Endothelial cell of umbilical vein (primary cell): Measurements from ENCODE around the gene TOGARAM2. TPM values are rescaled to one million over a fixed set of nuclear protein-coding genes. Genes with fewer than 3 reads are reported as not detected.

ENCODE experiments used
- BruUV-seq: library from RNA; stranded (reverse); fragments of 400-500 nt; replicated peaks from 2 replicates; lab custom pipeline; 2021; lab: Mats Ljungman, UMichigan
- CTCF ChIA-PET: fragments of 300-600, 350-600 bp; sonication (Branson Sonifier 250); formaldehyde crosslinking; loops from one replicate; lab custom pipeline; 2021; ENCODE audit warnings: antibody characterized with exemption, inconsistent platforms; lab: Charles Lee
- POLR2A ChIA-PET: fragments of 300-600, 350-600 bp; sonication (Branson Sonifier 250); formaldehyde crosslinking; loops from one replicate; lab custom pipeline; 2021; ENCODE audit warnings: antibody characterized with exemption, inconsistent platforms; lab: Charles Lee
- DNase-seq: peaks from one replicate; pipeline ENCODE4 v3.0.0-alpha.2; 2011; ENCODE audit warnings: low read depth, low spot score
- FAIRE-seq: peaks from 2 replicates; lab custom pipeline; 2011; peaks lifted over from hg19 to GRCh38; lab: Jason Lieb, UNC
- H2AFZ ChIP-seq: 2 replicates; pipeline ENCODE4 v1.6.0; 2012; ENCODE audit warnings: low read depth, low read length, control low read depth, inconsistent platforms
- H3K27ac ChIP-seq: 2 replicates; pipeline ENCODE4 v1.5.1; 2011; ENCODE audit warnings: low read depth, mild to moderate bottlenecking, control low read depth, low read length, moderate library complexity; ENCODE audit not compliant: insufficient read depth
- H3K27me3 ChIP-seq, 2 experiments: 2 replicates each; pipeline versions ENCODE4 v1.6.0 to v1.6.1; 2011; ENCODE audit warnings: low read length in 2 of 2, mixed read lengths in 1 of 2; ENCODE audit not compliant: control insufficient read depth in 2 of 2, insufficient read depth in 2 of 2
- H3K36me3 ChIP-seq, 2 experiments: 2 replicates in 1 of 2; 3 replicates in 1 of 2; pipeline ENCODE4 v1.5.1; 2011; ENCODE audit warnings: low read length in 2 of 2, mild to moderate bottlenecking in 1 of 2, moderate library complexity in 1 of 2; ENCODE audit not compliant: control insufficient read depth in 2 of 2, insufficient read depth in 2 of 2; ENCODE audit errors: extremely low read depth in 1 of 2
- H3K4me1 ChIP-seq: 3 replicates; pipeline ENCODE4 v1.5.1; 2011; ENCODE audit warnings: mild to moderate bottlenecking, low read length; ENCODE audit not compliant: control insufficient read depth, insufficient read depth; ENCODE audit errors: extremely low read depth
- H3K4me2 ChIP-seq: 2 replicates; pipeline ENCODE4 v1.6.1; 2011; ENCODE audit warnings: low read length, control low read depth, mixed read lengths; ENCODE audit not compliant: insufficient read depth
- H3K4me3 ChIP-seq, 3 experiments: fragments of 200-600 bp in 1 of 3; sonication (generic), shearing (Covaris generic) in 1 of 3; replicated peaks in 1 of 3; 2 replicates each; pipeline ENCODE4 v1.5.1; 2011 to 2016; ENCODE audit warnings: control low read depth in 3 of 3, low read length in 3 of 3, mild to moderate bottlenecking in 2 of 3, inconsistent platforms in 1 of 3, low read depth in 1 of 3, moderate library complexity in 1 of 3; ENCODE audit not compliant: insufficient read depth in 1 of 3
- H3K79me2 ChIP-seq: 2 replicates; pipeline ENCODE4 v1.6.0; 2012; ENCODE audit warnings: low read length, inconsistent platforms; ENCODE audit not compliant: control insufficient read depth, insufficient read depth
- H3K9ac ChIP-seq: replicated peaks from 2 replicates; pipeline ENCODE3; 2011; ENCODE audit warnings: low read length, control low read depth; ENCODE audit not compliant: insufficient read depth; ENCODE audit errors: extremely low read depth
- H3K9me1 ChIP-seq: replicated peaks from 3 replicates; pipeline ENCODE4 v1.6.0; 2011; ENCODE audit warnings: mild to moderate bottlenecking, low read length; ENCODE audit not compliant: control insufficient read depth, insufficient read depth; ENCODE audit errors: extremely low read depth
- H3K9me3 ChIP-seq: replicated peaks from 2 replicates; pipeline ENCODE4 v1.5.1; 2012; ENCODE audit warnings: low read length, inconsistent platforms; ENCODE audit not compliant: control insufficient read depth, insufficient read depth
- H4K20me1 ChIP-seq: replicated peaks from 2 replicates; pipeline ENCODE3; 2011; ENCODE audit warnings: mild to moderate bottlenecking, low read length; ENCODE audit not compliant: control insufficient read depth, insufficient read depth; ENCODE audit errors: extremely low read depth
- EZH2 ChIP-seq: IDR thresholded peaks from 2 replicates; pipeline ENCODE4 v1.6.1; 2012; ENCODE audit warnings: borderline replicate concordance, low read depth, mild to moderate bottlenecking, moderate library complexity, low read length, inconsistent platforms; ENCODE audit not compliant: severe bottlenecking
- FOS ChIP-seq: IDR thresholded peaks from 2 replicates; pipeline ENCODE4 v1.6.1; 2011; ENCODE audit warnings: mild to moderate bottlenecking, low read length, moderate library complexity, borderline replicate concordance; ENCODE audit not compliant: insufficient read depth
- GATA2 ChIP-seq: IDR thresholded peaks from 2 replicates; pipeline ENCODE4 v1.7.0; 2011; ENCODE audit warnings: low read depth, mild to moderate bottlenecking, moderate library complexity, mixed read lengths, low read length; ENCODE audit not compliant: insufficient read length, insufficient read depth
- JUN ChIP-seq: IDR thresholded peaks from 2 replicates; pipeline ENCODE4 v1.6.1; 2011; ENCODE audit warnings: borderline replicate concordance, low read depth; ENCODE audit not compliant: insufficient read length, insufficient read depth
- MYC ChIP-seq: IDR thresholded peaks from one replicate; pipeline ENCODE4 v1.6.1; 2011; ENCODE audit warnings: mild to moderate bottlenecking, low read depth, low read length
- POLR2A ChIP-seq: IDR thresholded peaks from 2 replicates; pipeline ENCODE4 v1.6.1; 2012; ENCODE audit warnings: low read depth, mild to moderate bottlenecking, control low read depth, low read length
- POLR2AphosphoS5 ChIP-seq: IDR thresholded peaks from 2 replicates; pipeline ENCODE4 v1.6.1; 2012; ENCODE audit warnings: low read depth, mild to moderate bottlenecking, control low read depth, low read length, moderate library complexity; ENCODE audit not compliant: insufficient read depth
- dilution Hi-C: fragments of 300-500 bp; cut with MboI; formaldehyde crosslinking; loops from one replicate; pipeline ENCODE4 v1.15.0; 2019; ENCODE audit warnings: low sequenced_read_pairs; ENCODE audit not compliant: extremely low pct_ligation_motif_present
- intact Hi-C: fragments of 100-400 bp; cut with micrococcal nuclease; formaldehyde crosslinking; loops from one replicate; pipeline ENCODE4 v1.10.0; 2022
- polyA plus RNA-seq, 4 experiments: library from polyadenylated mRNA; depleted of rRNA in 3 of 4; stranded (reverse) in 3 of 4; unstranded in 1 of 4; fragments of >200 nt; gene quantifications; 2 replicates each; pipeline versions ENCODE4 v1.2.1 to v1.2.3, GENCODE V29; 2011 to 2012; ENCODE audit warnings: missing spikeins in 1 of 4
- total RNA-seq: library from RNA; stranded (reverse); gene quantifications from 2 replicates; pipeline ENCODE4 v1.2.3, GENCODE V29; 2021
- TF ChIP-seq, protein P1 (sequence below), 2 donors: IDR thresholded peaks; 1 replicate in 1 of 2; 2 replicates in 1 of 2; pipeline ENCODE4 v1.5.1; 2011; ENCODE audit warnings: low read length in 2 of 2, mild to moderate bottlenecking in 2 of 2, moderate library complexity in 2 of 2, control low read depth in 1 of 2, inconsistent platforms in 1 of 2, low read depth in 1 of 2; ENCODE audit not compliant: insufficient read depth in 1 of 2; ENCODE audit errors: extremely low read depth in 1 of 2
- TF ChIP-seq, protein P2 (sequence below): IDR thresholded peaks from 2 replicates; pipeline ENCODE4 v1.6.1; 2011; ENCODE audit not compliant: insufficient read depth, insufficient read length

Gene TOGARAM2
- total and polyA plus RNA-seq, 2 donors (not counting 3 experiments of a cell fraction or from before 2014, with no cell fraction given) = not detected

DNA sequence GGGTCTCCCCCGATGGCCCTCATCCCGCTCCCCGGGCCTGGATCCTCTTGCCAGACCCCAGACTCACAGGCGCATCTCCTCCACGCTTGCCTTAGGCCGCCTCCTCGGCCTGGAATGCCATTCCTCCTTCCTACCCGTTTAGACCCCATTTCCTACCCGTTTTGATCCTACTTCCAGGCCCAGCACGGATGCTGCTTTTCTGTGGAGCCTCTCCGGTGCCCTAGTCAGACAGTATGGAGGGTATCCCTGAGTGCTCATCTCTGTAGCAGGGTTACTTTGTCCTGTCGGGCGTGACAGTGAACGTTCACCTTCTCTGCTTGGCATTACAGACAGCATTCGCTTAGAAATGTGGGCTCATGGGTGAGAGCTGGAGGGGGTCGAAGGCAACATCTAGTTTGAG is 9.3 kb downstream of the TOGARAM2 start:
- intact Hi-C loops (no loop called here), dilution Hi-C loops (no loop called here)
- no peaks in the 10 kb centered on the region for H3K9me1 ChIP-seq
- ChIA-PET POLR2A (no interaction called here), CTCF (no interaction called here)
- no peak for TF ChIP-seq EZH2
- TF ChIP-seq POLR2AphosphoS5 = no peak
- TF ChIP-seq MYC = no peak
- TF ChIP-seq, protein P1, sequence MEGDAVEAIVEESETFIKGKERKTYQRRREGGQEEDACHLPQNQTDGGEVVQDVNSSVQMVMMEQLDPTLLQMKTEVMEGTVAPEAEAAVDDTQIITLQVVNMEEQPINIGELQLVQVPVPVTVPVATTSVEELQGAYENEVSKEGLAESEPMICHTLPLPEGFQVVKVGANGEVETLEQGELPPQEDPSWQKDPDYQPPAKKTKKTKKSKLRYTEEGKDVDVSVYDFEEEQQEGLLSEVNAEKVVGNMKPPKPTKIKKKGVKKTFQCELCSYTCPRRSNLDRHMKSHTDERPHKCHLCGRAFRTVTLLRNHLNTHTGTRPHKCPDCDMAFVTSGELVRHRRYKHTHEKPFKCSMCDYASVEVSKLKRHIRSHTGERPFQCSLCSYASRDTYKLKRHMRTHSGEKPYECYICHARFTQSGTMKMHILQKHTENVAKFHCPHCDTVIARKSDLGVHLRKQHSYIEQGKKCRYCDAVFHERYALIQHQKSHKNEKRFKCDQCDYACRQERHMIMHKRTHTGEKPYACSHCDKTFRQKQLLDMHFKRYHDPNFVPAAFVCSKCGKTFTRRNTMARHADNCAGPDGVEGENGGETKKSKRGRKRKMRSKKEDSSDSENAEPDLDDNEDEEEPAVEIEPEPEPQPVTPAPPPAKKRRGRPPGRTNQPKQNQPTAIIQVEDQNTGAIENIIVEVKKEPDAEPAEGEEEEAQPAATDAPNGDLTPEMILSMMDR (IDR thresholded peaks at IDR 0.05; ENCODE audit: extremely low read depth in 1 of 2, insufficient read depth in 1 of 2, low read depth in 1 of 2, low read length in 2 of 2) = no peak
- no peak for TF ChIP-seq JUN
- no peak for TF ChIP-seq POLR2A
- no peak for TF ChIP-seq FOS
- TF ChIP-seq GATA2 = no peak
- TF ChIP-seq, protein P2, sequence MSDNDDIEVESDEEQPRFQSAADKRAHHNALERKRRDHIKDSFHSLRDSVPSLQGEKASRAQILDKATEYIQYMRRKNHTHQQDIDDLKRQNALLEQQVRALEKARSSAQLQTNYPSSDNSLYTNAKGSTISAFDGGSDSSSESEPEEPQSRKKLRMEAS = no peak
- no peak overlapping the region for H3K4me3 ChIP-seq
- no peaks in the 10 kb centered on the region for H3K79me2 ChIP-seq
- no TSS peak for BruUV-seq
- FAIRE-seq = no peak
- H3K9me3 ChIP-seq = no peaks in the 10 kb centered on the region
- DNase-seq = no peak
- no peak overlapping the region for H3K9ac ChIP-seq
- H4K20me1 ChIP-seq = no peaks in the 10 kb centered on the region
- H3K27me3 ChIP-seq = no peaks in the 10 kb centered on the region
- no peaks in the 10 kb centered on the region for H3K4me1 ChIP-seq
- no peak overlapping the region for H3K27ac ChIP-seq
- no peak overlapping the region for H3K4me2 ChIP-seq
- H2AFZ ChIP-seq = no peak overlapping the region
- H3K36me3 ChIP-seq = no peaks in the 10 kb centered on the region
